PC-9 (cell line): ENCODE measurements around the gene APBA1. TPM values are rescaled to one million over a fixed set of nuclear protein-coding genes. Genes with fewer than 3 reads are reported as not detected.

Source experiments
- BruUV-seq: library from RNA; stranded (reverse); fragments of 400-500 nt; replicated peaks from 2 replicates; lab custom pipeline; 2021; lab: Mats Ljungman, UMichigan
- CTCF ChIA-PET: fragments of 300-600 bp; sonication (Branson Sonifier 250); formaldehyde crosslinking; loops from one replicate; lab custom pipeline; 2022; ENCODE audit warnings: antibody characterized with exemption; lab: Charles Lee
- POLR2A ChIA-PET: fragments of 300-600 bp; sonication (Branson Sonifier 250); formaldehyde crosslinking; loops from one replicate; lab custom pipeline; 2022; ENCODE audit warnings: antibody characterized with exemption; ENCODE audit not compliant: unreplicated experiment; lab: Charles Lee
- DNase-seq, 2 experiments: peaks; one replicate each; pipeline versions ENCODE4 v3.0.0 to v3.0.0-alpha.2; 2015 to 2022; ENCODE audit warnings: mixed read lengths in 1 of 2
- H2AFZ ChIP-seq: fragments of 200-600 bp; sonication (generic); 2 replicates; pipeline ENCODE4 v1.8.1; 2017; ENCODE audit warnings: antibody characterized with exemption
- H3F3A ChIP-seq: fragments of 200-600 bp; sonication (generic); 2 replicates; pipeline ENCODE4 v1.8.1; 2017; ENCODE audit warnings: antibody characterized with exemption, mild to moderate bottlenecking, low read depth; ENCODE audit not compliant: insufficient read depth
- H3K27ac ChIP-seq: fragments of 200-600 bp; sonication (generic); 2 replicates; pipeline ENCODE4 v1.6.1; 2016; ENCODE audit warnings: mixed run types
- H3K27me3 ChIP-seq: fragments of 200-600 bp; sonication (generic); 2 replicates; pipeline ENCODE4 v1.6.1; 2016; ENCODE audit warnings: low read depth, mixed run types; ENCODE audit not compliant: insufficient read depth
- H3K36me3 ChIP-seq: fragments of 200-600 bp; sonication (generic); 2 replicates; pipeline ENCODE4 v1.6.1; 2016; ENCODE audit warnings: low read depth, mixed run types
- H3K4me1 ChIP-seq: fragments of 200-600 bp; sonication (generic); replicated peaks from 2 replicates; pipeline ENCODE4 v1.6.1; 2016; ENCODE audit warnings: mixed run types; ENCODE audit not compliant: insufficient read depth
- H3K4me2 ChIP-seq: fragments of 200-600 bp; sonication (generic); 2 replicates; pipeline ENCODE4 v1.6.1; 2017; ENCODE audit warnings: mixed run types
- H3K4me3 ChIP-seq: fragments of 200-600 bp; sonication (generic); 2 replicates; pipeline ENCODE4 v1.6.1; 2016; ENCODE audit warnings: mixed run types
- H3K79me2 ChIP-seq: fragments of 200-600 bp; sonication (generic); 2 replicates; pipeline ENCODE4 v1.6.1; 2017; ENCODE audit warnings: low read depth, mixed run types
- H3K9me2 ChIP-seq: fragments of 200-600 bp; sonication (generic); 2 replicates; pipeline ENCODE4 v1.8.1; 2017; ENCODE audit warnings: mild to moderate bottlenecking; ENCODE audit not compliant: insufficient read depth
- H3K9me3 ChIP-seq: fragments of 200-600 bp; sonication (generic); 2 replicates; pipeline ENCODE4 v1.8.1; 2016; ENCODE audit warnings: low read depth; ENCODE audit not compliant: insufficient read depth
- H4K20me1 ChIP-seq: fragments of 200-600 bp; sonication (generic); 2 replicates; pipeline ENCODE4 v1.8.1; 2017; ENCODE audit not compliant: insufficient read depth
- EZH2 ChIP-seq: fragments of 200-600 bp; sonication (generic); IDR thresholded peaks from 2 replicates; pipeline ENCODE4 v1.8.0; 2017; ENCODE audit warnings: antibody characterized with exemption, low read depth
- intact Hi-C: fragments of 100-400 bp; cut with micrococcal nuclease; formaldehyde crosslinking; loops from one replicate; pipeline ENCODE4 v1.10.0; 2022; ENCODE audit not compliant: unreplicated experiment
- total RNA-seq: library from RNA; stranded (reverse); gene quantifications from 2 replicates; pipeline ENCODE4 v1.2.3, GENCODE V29; 2021
- TF ChIP-seq, protein P1 (sequence below): fragments of 200-600 bp; sonication (generic); conservative IDR thresholded peaks from 2 replicates; pipeline ENCODE4 v1.6.1; 2017; ENCODE audit warnings: mixed run types, antibody characterized with exemption, mild to moderate bottlenecking, moderate library complexity

The APBA1 gene
- total RNA-seq, 1 experiment from 2014 or later: 0.44 TPM

DNA sequence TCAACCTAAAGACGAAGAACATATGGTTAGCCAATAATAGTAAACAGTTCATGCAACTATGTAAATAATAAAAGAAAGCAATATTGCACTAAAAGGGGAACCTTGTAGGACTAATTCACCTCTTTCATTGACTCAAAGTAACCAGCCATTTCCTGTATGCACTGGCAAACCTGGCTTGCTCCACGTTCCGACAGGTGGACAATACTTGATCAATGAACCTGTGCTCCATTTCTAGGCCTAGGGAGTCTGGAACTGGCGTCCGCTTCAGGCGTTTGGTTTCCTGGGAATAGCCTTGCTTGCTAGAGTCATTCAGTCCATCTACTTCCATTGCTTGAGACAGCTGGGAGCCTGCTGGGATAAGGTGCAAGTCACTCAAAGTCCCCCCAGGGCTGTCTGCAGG, 46.0 kb upstream of the APBA1 start:
- H3K4me2 ChIP-seq: no peak overlapping the region
- H3K27ac ChIP-seq: no peak overlapping the region
- ChIA-PET POLR2A (no interaction called here), CTCF (no interaction called here)
- H3K9me3 ChIP-seq: no peaks in the 10 kb centered on the region
- H3K27me3 ChIP-seq: no peaks in the 10 kb centered on the region
- TF ChIP-seq, protein P1, sequence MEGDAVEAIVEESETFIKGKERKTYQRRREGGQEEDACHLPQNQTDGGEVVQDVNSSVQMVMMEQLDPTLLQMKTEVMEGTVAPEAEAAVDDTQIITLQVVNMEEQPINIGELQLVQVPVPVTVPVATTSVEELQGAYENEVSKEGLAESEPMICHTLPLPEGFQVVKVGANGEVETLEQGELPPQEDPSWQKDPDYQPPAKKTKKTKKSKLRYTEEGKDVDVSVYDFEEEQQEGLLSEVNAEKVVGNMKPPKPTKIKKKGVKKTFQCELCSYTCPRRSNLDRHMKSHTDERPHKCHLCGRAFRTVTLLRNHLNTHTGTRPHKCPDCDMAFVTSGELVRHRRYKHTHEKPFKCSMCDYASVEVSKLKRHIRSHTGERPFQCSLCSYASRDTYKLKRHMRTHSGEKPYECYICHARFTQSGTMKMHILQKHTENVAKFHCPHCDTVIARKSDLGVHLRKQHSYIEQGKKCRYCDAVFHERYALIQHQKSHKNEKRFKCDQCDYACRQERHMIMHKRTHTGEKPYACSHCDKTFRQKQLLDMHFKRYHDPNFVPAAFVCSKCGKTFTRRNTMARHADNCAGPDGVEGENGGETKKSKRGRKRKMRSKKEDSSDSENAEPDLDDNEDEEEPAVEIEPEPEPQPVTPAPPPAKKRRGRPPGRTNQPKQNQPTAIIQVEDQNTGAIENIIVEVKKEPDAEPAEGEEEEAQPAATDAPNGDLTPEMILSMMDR: no peak
- TF ChIP-seq EZH2: no peak
- intact Hi-C loops: no loop called here
- no peaks in the 10 kb centered on the region; the same call in 1 of the 2 replicates for H3K36me3 ChIP-seq
- BruUV-seq: no TSS peak
- H3K79me2 ChIP-seq: no peaks in the 10 kb centered on the region
- H3F3A ChIP-seq: no peaks in the 10 kb centered on the region
- DNase-seq: no peak
- no peaks in the 10 kb centered on the region for H4K20me1 ChIP-seq
- no peak overlapping the region for H3K4me3 ChIP-seq
- H3K4me1 ChIP-seq: no peaks in the 10 kb centered on the region
- H3K9me2 ChIP-seq: no peaks in the 10 kb centered on the region
- no peak overlapping the region for H2AFZ ChIP-seq

DNA sequence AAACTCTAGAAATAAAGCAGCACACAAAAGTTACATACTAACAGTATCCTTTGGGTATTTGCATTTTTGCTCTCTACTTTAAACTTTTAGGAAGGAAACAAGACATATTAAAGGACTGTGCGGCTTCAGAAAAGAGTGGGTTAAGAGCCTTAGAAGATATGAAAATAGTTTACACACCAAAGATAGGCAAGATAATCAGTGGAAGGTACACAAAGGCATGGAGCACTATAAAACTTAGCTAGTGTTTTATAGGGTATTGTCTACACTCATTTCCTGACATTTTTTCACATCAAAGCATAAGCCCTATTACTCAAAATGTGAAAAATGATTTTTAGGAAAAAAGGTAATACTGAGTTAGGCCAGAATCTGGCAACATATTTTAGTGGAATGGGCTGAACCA, 43.7 kb upstream of the APBA1 start:
- no peak for DNase-seq
- TF ChIP-seq, protein P1: no peak
- no peak for TF ChIP-seq EZH2
- intact Hi-C loops: no loop called here
- H3K27me3 ChIP-seq: no peaks in the 10 kb centered on the region
- no peaks in the 10 kb centered on the region for H3K9me3 ChIP-seq
- CTCF ChIA-PET: no interaction called here
- H3K4me3 ChIP-seq: no peak overlapping the region
- no peaks in the 10 kb centered on the region for H3F3A ChIP-seq
- POLR2A ChIA-PET: no interaction called here
- H3K27ac ChIP-seq: no peak overlapping the region
- no peaks in the 10 kb centered on the region for H3K9me2 ChIP-seq
- H3K79me2 ChIP-seq: no peaks in the 10 kb centered on the region
- H3K4me2 ChIP-seq: no peak overlapping the region
- no peaks in the 10 kb centered on the region for H3K4me1 ChIP-seq
- no peaks in the 10 kb centered on the region for H4K20me1 ChIP-seq
- no TSS peak for BruUV-seq
- H2AFZ ChIP-seq: no peak overlapping the region
- H3K36me3 ChIP-seq: no peaks in the 10 kb centered on the region; the same call in 1 of the 2 replicates

DNA sequence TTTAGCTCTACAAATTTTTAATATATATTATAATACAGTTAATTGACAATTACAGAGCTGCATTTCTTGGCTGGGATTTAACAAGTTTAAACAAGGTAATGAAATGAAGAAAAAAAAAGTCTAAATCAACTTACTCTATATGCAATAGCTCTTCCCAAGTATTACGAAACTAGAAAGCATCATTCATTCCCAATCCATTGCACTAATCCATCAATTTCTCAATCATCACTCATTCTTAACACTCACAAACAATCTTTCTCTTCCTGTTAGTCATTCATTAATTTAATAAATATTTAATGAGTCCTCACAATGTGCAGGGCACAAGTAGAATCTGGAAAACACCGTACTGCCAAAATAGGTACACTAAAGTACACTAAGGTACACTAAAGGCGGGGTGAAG, 42.9 kb upstream of the APBA1 start:
- TF ChIP-seq, protein P1: no peak
- TF ChIP-seq EZH2: no peak
- ChIA-PET CTCF (no interaction called here), POLR2A (no interaction called here)
- no peak for DNase-seq
- no peak overlapping the region for H2AFZ ChIP-seq
- no peaks in the 10 kb centered on the region for H3K4me1 ChIP-seq
- no peaks in the 10 kb centered on the region for H3F3A ChIP-seq
- H3K4me2 ChIP-seq: no peak overlapping the region
- H3K36me3 ChIP-seq: no peaks in the 10 kb centered on the region; the same call in 1 of the 2 replicates
- H3K27ac ChIP-seq: no peak overlapping the region
- intact Hi-C loops: no loop called here
- H3K79me2 ChIP-seq: no peaks in the 10 kb centered on the region
- no peaks in the 10 kb centered on the region for H3K9me2 ChIP-seq
- no peaks in the 10 kb centered on the region for H3K27me3 ChIP-seq
- no peaks in the 10 kb centered on the region for H3K9me3 ChIP-seq
- no TSS peak for BruUV-seq
- no peaks in the 10 kb centered on the region for H4K20me1 ChIP-seq
- no peak overlapping the region for H3K4me3 ChIP-seq
